Stimulated activated CD4-positive, alpha-beta T cell treated with anti-CD3 and anti-CD28 coated beads, Interleukin-12 subunit alpha, Interleukin-12 subunit beta, amount 100 ng/mL, for 48 hours (primary cell): ENCODE results near the gene GPRC5A.

ENCODE experiments used
- DNase-seq, 3 donors: peaks; one replicate each; pipeline ENCODE4 v3.0.0-alpha.2; 2020; ENCODE audit warnings: low read depth in 2 of 3, low spot score in 1 of 3

GPRC5A gene

GRCh38 chr12:12939888-12940287 lies 48.5 kb downstream of the GPRC5A start:
- DNase-seq, result no peak

GRCh38 chr12:12941450-12942350 lies 50.3 kb downstream of the GPRC5A start:
- DNase-seq, result no peak

GRCh38 chr12:12943586-12944260 lies 52.4 kb downstream of the GPRC5A start:
- no peak for DNase-seq

- no peak for DNase-seq
These were observed 54.2 kb downstream of the GPRC5A start for GRCh38 chr12:12945591-12945990.

GRCh38 chr12:12946686-12947355 lies 55.5 kb downstream of the GPRC5A start:
- DNase-seq, result no peak

- DNase-seq, result no peak
These were observed 56.5 kb downstream of the GPRC5A start for GRCh38 chr12:12947902-12948301.

- no peak for DNase-seq
These were observed 60.1 kb downstream of the GPRC5A start for GRCh38 chr12:12951504-12951903.

GRCh38 chr12:12952036-12952435 lies 60.7 kb downstream of the GPRC5A start, which contains the start of gene GPRC5D:
TSS of gene GPRC5D (minus strand) at chr12:12952170. CDS start at chr12:12950384, 1,786 bp downstream.
- no peak for DNase-seq

- no peak for DNase-seq
These were observed 63.0 kb downstream of the GPRC5A start for GRCh38 chr12:12954356-12954755.

GRCh38 chr12:12954878-12955625 lies 63.7 kb downstream of the GPRC5A start:
- no peak for DNase-seq

GRCh38 chr12:12958886-12959285 lies 67.5 kb downstream of the GPRC5A start:
- no peak for DNase-seq

GRCh38 chr12:12960639-12961209 lies 69.4 kb downstream of the GPRC5A start:
- DNase-seq, result no peak

- DNase-seq, result no peak
These were observed 72.9 kb downstream of the GPRC5A start for GRCh38 chr12:12964255-12964654.

- DNase-seq, result no peak
These were observed 74.5 kb downstream of the GPRC5A start for GRCh38 chr12:12965836-12966235.
